Right cardiac atrium (tissue), 5 donors: ENCODE results near the gene DGKI. TPM values are rescaled to one million over a fixed set of nuclear protein-coding genes. Genes with fewer than 3 reads are reported as not detected.
A peak's percentile ranks its signal among the peaks of the same experiment; 100 is the strongest.

ENCODE experiments used
- ATAC-seq, 2 donors: fragments of 200-7000 bp; cut with Tn5 transposase; one replicate each; pipeline versions ENCODE4 v1.8.0 to v1.9.1; 2020; ENCODE audit warnings: moderate library complexity in 2 of 2, mild to moderate bottlenecking in 1 of 2
- DNase-seq, 3 donors: peaks; one replicate each; pipeline ENCODE4 v3.0.0-alpha.2; 2020
- H3K27ac ChIP-seq: one replicate; pipeline ENCODE4 v1.5.1; 2013; ENCODE audit warnings: mild to moderate bottlenecking, low read length, control low read depth, moderate library complexity
- H3K27me3 ChIP-seq: one replicate; pipeline ENCODE4 v1.6.1; 2013; ENCODE audit not compliant: control insufficient read depth, insufficient read depth
- H3K4me1 ChIP-seq: one replicate; pipeline ENCODE4 v1.6.1; 2013; ENCODE audit warnings: low read length; ENCODE audit not compliant: control insufficient read depth, insufficient read depth
- H3K4me3 ChIP-seq: one replicate; pipeline ENCODE4 v1.5.1; 2013; ENCODE audit warnings: low read length, control low read depth
- H3K9me3 ChIP-seq: one replicate; pipeline ENCODE4 v1.6.1; 2013; ENCODE audit warnings: low read length; ENCODE audit not compliant: control insufficient read depth
- WGBS: extraction: QIAGEN DNeasy Blood & Tissue Kit; methylation state at CpG from one replicate; pipeline ENCODE4 v1.1.7; 2013; 5-methylcytosine and 5-hydroxymethylcytosine counted together
- intact Hi-C, 4 donors: fragments of 100-400 bp; cut with DNase I; formaldehyde crosslinking; loops; one replicate each; pipeline versions ENCODE4 v1.11.0 to v1.14.0; 2022 to 2023
- polyA plus RNA-seq: library from polyadenylated mRNA; stranded (reverse); fragments of 200-250 nt; gene quantifications from one replicate; pipeline ENCODE4 v1.2.3, GENCODE V29; 2013
- total RNA-seq, 4 donors: library from RNA; stranded (reverse); fragmentation: NEBNext Ultra II Directional; extraction: Animal tissue kit (Norgen Biotek cat#: 25700); gene quantifications; one replicate each; pipeline ENCODE4 v1.2.1, GENCODE V29; 2021
- donor health status: healthy with polysubstance abuse.
- donor health status: DM: no; HTN: yes; CAD: no.
- donor health status: DM: no; HTN: no; CAD: no.
- donor health status: DM: no; HTN: yes; CAD: no; lungs with severe emphysema.
- donor health status: DM: yes; HTN: yes; CAD: no.

DGKI gene
- total and polyA plus RNA-seq, 5 donors, result 2.1 to 14.9 (median 7.7) TPM

GRCh38 chr7:137642031-137642430 lies 204.7 kb downstream of the DGKI start:
- ATAC-seq (no peak), DNase-seq (no peak)
- Histone ChIP-seq H3K4me3 (no peak overlapping the region), H3K4me1 (no peaks in the 10 kb centered on the region), H3K9me3 (no peaks in the 10 kb centered on the region), H3K27ac (no peak overlapping the region), H3K27me3 (no peaks in the 10 kb centered on the region)
- intact Hi-C loops, result no loop called here

- Histone ChIP-seq H3K9me3 (no peaks in the 10 kb centered on the region), H3K27ac (no peak overlapping the region), H3K4me1 (no peaks in the 10 kb centered on the region), H3K4me3 (no peak overlapping the region), H3K27me3 (no peaks in the 10 kb centered on the region)
- DNase-seq, result no peak
- intact Hi-C loops, result no loop called here
- 75% methylated on average over 2 of the region's 2 CpGs for WGBS
- no peak for ATAC-seq
These were observed 210.4 kb downstream of the DGKI start for GRCh38 chr7:137636376-137636775.

GRCh38 chr7:137635874-137636273 lies 210.9 kb downstream of the DGKI start:
- ATAC-seq (no peak), DNase-seq (no peak)
- Histone ChIP-seq H3K27me3 (no peaks in the 10 kb centered on the region), H3K27ac (no peak overlapping the region), H3K9me3 (no peaks in the 10 kb centered on the region), H3K4me1 (no peaks in the 10 kb centered on the region), H3K4me3 (no peak overlapping the region)
- intact Hi-C loops, result no loop called here
- 90% methylated on average over 6 of the region's 6 CpGs for WGBS

- Histone ChIP-seq H3K9me3 (no peaks in the 10 kb centered on the region), H3K4me1 (no peaks in the 10 kb centered on the region), H3K27ac (no peak overlapping the region), H3K4me3 (no peak overlapping the region), H3K27me3 (no peaks in the 10 kb centered on the region)
- ATAC-seq, result no peak
- DNase-seq, result no peak
- intact Hi-C loops, result no loop called here
- 96% methylated on average over 3 of the region's 3 CpGs for WGBS
These were observed 211.6 kb downstream of the DGKI start for GRCh38 chr7:137635132-137635531.

- Histone ChIP-seq H3K27ac (no peak overlapping the region), H3K4me3 (no peak overlapping the region), H3K9me3 (no peaks in the 10 kb centered on the region), H3K27me3 (no peaks in the 10 kb centered on the region), H3K4me1 (no peaks in the 10 kb centered on the region)
- no peak for DNase-seq
- 95% methylated on average over 1 of the region's 1 CpG for WGBS
- intact Hi-C loops, result no loop called here
- no peak for ATAC-seq
These were observed 212.4 kb downstream of the DGKI start for GRCh38 chr7:137634356-137634755.

- ATAC-seq, result no peak
These were observed 213.6 kb downstream of the DGKI start for GRCh38 chr7:137633133-137633532.

GRCh38 chr7:137628216-137628615 lies 218.6 kb downstream of the DGKI start:
- WGBS, result 60% methylated on average over 3 of the region's 3 CpGs
- H3K4me3 ChIP-seq, result no peak overlapping the region
- no peaks in the 10 kb centered on the region for H3K9me3 ChIP-seq
- DNase-seq, result no peak
- no peak for ATAC-seq
- no peaks in the 10 kb centered on the region for H3K4me1 ChIP-seq
- intact Hi-C loops, result no loop called here
- H3K27me3 ChIP-seq, result no peaks in the 10 kb centered on the region
- H3K27ac ChIP-seq, result no peak overlapping the region

More at GRCh38 chr7:137633133-137633532, 213.6 kb downstream of the DGKI start:
- 83% methylated on average over 5 of the region's 5 CpGs for WGBS
- DNase-seq, result no peak
- H3K27me3 ChIP-seq, result no peaks in the 10 kb centered on the region
- no peak overlapping the region for H3K27ac ChIP-seq
- no peak overlapping the region for H3K4me3 ChIP-seq
- no peaks in the 10 kb centered on the region for H3K9me3 ChIP-seq
- intact Hi-C loops, result no loop called here
- no peaks in the 10 kb centered on the region for H3K4me1 ChIP-seq

GRCh38 chr7:137626469-137627067 lies 220.2 kb downstream of the DGKI start:
- no peak overlapping the region for H3K27ac ChIP-seq
- 18% methylated on average over 8 of the region's 8 CpGs for WGBS
- H3K9me3 ChIP-seq, result no peaks in the 10 kb centered on the region
- H3K27me3 ChIP-seq, result no peaks in the 10 kb centered on the region
- intact Hi-C loops, result no loop called here
- DNase-seq, result peak; percentile 21 to 49 (median 35)
- peak; percentile 54 to 71 for ATAC-seq
- no peak overlapping the region for H3K4me3 ChIP-seq
- no peaks in the 10 kb centered on the region for H3K4me1 ChIP-seq

- DNase-seq (peak in 1 of 3 donors; percentile 40), ATAC-seq (no peak)
- Histone ChIP-seq H3K27ac (no peak overlapping the region), H3K4me3 (no peak overlapping the region), H3K4me1 (no peaks in the 10 kb centered on the region), H3K27me3 (no peaks in the 10 kb centered on the region), H3K9me3 (no peaks in the 10 kb centered on the region)
- intact Hi-C loops, result no loop called here
- WGBS, result 83% methylated on average over 7 of the region's 7 CpGs
These were observed 221.6 kb downstream of the DGKI start for GRCh38 chr7:137625197-137625596.

- 81% methylated on average over 1 of the region's 1 CpG for WGBS
- DNase-seq (no peak), ATAC-seq (peak in 1 of 2 donors; percentile 35)
- Histone ChIP-seq H3K9me3 (no peaks in the 10 kb centered on the region), H3K27me3 (no peaks in the 10 kb centered on the region), H3K27ac (no peak overlapping the region), H3K4me3 (no peak overlapping the region), H3K4me1 (peaks cover 2% of the 10 kb centered on the region)
- intact Hi-C loops, result no loop called here
These were observed 227.6 kb downstream of the DGKI start for GRCh38 chr7:137619181-137619580.

GRCh38 chr7:137618748-137619147 lies 228.0 kb downstream of the DGKI start:
- ATAC-seq (no peak), DNase-seq (no peak)
- H3K4me1 ChIP-seq, result peaks cover 2% of the 10 kb centered on the region
- H3K9me3 ChIP-seq, result no peaks in the 10 kb centered on the region
- no peak overlapping the region for H3K4me3 ChIP-seq
- WGBS, result 98% methylated on average over 1 of the region's 1 CpG
- intact Hi-C loops, result no loop called here
- no peaks in the 10 kb centered on the region for H3K27me3 ChIP-seq
- no peak overlapping the region for H3K27ac ChIP-seq

- DNase-seq (no peak), ATAC-seq (no peak)
- 95% methylated on average over 3 of the region's 3 CpGs for WGBS
- Histone ChIP-seq H3K4me1 (no peaks in the 10 kb centered on the region), H3K27me3 (no peaks in the 10 kb centered on the region), H3K4me3 (no peak overlapping the region), H3K9me3 (no peaks in the 10 kb centered on the region), H3K27ac (no peak overlapping the region)
- intact Hi-C loops, result no loop called here
These were observed 233.7 kb downstream of the DGKI start for GRCh38 chr7:137613006-137613525.
